ENCODE measurements around the gene GJA9.

DNA sequence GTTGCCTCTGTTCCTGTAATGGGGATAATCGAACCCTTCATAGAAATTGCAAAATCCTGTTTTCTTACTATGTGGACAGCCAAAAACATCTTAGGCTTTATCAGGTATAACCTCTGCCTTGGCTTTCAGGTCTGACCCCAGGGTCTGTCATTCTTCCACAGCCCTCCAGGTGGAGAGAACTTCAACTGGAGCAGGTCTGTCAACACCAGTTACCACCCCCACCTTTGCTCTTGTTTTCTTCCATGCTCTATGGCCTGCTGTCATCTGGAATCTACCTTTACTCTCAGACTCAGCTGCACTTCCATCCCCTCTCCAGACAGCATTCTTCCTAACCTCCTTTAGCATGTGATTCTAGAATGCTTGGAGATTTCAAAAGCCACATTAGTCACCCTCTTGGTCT, 10.4 kb upstream of the GJA9 start:
- TF ChIP-seq, protein P1, sequence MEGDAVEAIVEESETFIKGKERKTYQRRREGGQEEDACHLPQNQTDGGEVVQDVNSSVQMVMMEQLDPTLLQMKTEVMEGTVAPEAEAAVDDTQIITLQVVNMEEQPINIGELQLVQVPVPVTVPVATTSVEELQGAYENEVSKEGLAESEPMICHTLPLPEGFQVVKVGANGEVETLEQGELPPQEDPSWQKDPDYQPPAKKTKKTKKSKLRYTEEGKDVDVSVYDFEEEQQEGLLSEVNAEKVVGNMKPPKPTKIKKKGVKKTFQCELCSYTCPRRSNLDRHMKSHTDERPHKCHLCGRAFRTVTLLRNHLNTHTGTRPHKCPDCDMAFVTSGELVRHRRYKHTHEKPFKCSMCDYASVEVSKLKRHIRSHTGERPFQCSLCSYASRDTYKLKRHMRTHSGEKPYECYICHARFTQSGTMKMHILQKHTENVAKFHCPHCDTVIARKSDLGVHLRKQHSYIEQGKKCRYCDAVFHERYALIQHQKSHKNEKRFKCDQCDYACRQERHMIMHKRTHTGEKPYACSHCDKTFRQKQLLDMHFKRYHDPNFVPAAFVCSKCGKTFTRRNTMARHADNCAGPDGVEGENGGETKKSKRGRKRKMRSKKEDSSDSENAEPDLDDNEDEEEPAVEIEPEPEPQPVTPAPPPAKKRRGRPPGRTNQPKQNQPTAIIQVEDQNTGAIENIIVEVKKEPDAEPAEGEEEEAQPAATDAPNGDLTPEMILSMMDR (conservative IDR thresholded peaks at IDR 0.05; ENCODE audit: low read depth, low read length) = peak; percentile 34; the same call in 1 of the 2 replicates
- no peak for TF ChIP-seq EZH2phosphoT487 (IDR thresholded peaks at IDR 0.05; ENCODE audit: borderline replicate concordance, low read length)
- no peak for TF ChIP-seq EZH2 (IDR thresholded peaks at IDR 0.05; ENCODE audit: low read length, unreplicated experiment)
